ENCODE measurements around the gene TAF11L12.
"Not testable (repeated sequence)": the region's sequence is repeated elsewhere in the genome, so short reads cannot be mapped to it uniquely, and the experiment has no call there.

The TAF11L12 gene
- total RNA-seq, result 0 reads per million in 9 experiments

- H3K4me1 Mint-ChIP-seq (ENCODE audit: low read depth in 2 of 2); H3K36me3 Mint-ChIP-seq (ENCODE audit: insufficient read depth); H3K27ac Mint-ChIP-seq; ATAC-seq (replicated peaks); H3K27me3 Mint-ChIP-seq; H3K4me3 Mint-ChIP-seq; DNase-seq: not testable (repeated sequence)
- peaks cover 9 to 20% of the 10 kb centered on the region in 2 donors for H3K9me3 Mint-ChIP-seq
Measured at GRCh38 chr5:17610092-17610491, at the start of gene TAF11L12. Gene TAF11L12, plus strand, starts transcription at chr5:17610392.

DNA sequence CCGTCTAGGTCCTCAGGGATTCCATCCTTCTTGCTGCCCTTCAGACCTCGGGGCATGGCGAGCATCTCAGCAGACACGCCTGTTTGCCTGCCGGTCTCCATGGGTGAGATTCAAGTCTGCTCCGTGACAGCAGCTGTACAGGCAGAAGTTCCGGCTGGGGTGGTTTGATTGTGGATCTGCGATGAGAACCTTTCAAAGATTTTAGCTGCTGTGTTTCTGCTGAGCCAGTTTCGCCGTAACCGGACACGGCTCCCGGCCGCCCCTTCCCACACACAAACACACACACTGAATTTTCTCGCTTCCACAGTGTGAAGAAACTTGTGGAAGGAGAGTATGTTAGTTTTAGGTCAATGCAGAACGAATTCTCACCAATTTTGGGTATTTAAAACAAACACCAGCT is 24.5 kb upstream of the TAF11L12 start, which contains the start of gene TAF11L7:
Gene TAF11L7, minus strand, starts transcription at position 101 of the 400 bp plus-strand sequence.
- ATAC-seq (replicated peaks); H3K27ac Mint-ChIP-seq; DNase-seq; H3K27me3 Mint-ChIP-seq; H3K36me3 Mint-ChIP-seq (ENCODE audit: insufficient read depth); H3K9me3 Mint-ChIP-seq; H3K4me1 Mint-ChIP-seq (ENCODE audit: low read depth in 2 of 2); H3K4me3 Mint-ChIP-seq: not testable (repeated sequence)

GRCh38 chr5:17590860-17591259 is 19.3 kb upstream of the TAF11L12 start, which contains the start of gene TAF11L8:
Gene TAF11L8, minus strand, starts transcription at chr5:17590960.
- not testable (repeated sequence) for H3K4me1 Mint-ChIP-seq (ENCODE audit: low read depth in 2 of 2); H3K9me3 Mint-ChIP-seq; H3K27me3 Mint-ChIP-seq; H3K36me3 Mint-ChIP-seq (ENCODE audit: insufficient read depth); DNase-seq; ATAC-seq (replicated peaks); H3K27ac Mint-ChIP-seq; H3K4me3 Mint-ChIP-seq

GRCh38 chr5:17594255-17594654 is 15.9 kb upstream of the TAF11L12 start, which contains the start of gene TAF11L9:
Gene TAF11L9, minus strand, starts transcription at chr5:17594394.
- H3K4me3 Mint-ChIP-seq; H3K4me1 Mint-ChIP-seq (ENCODE audit: low read depth in 2 of 2); ATAC-seq (replicated peaks); H3K27ac Mint-ChIP-seq; H3K36me3 Mint-ChIP-seq (ENCODE audit: insufficient read depth); DNase-seq; H3K27me3 Mint-ChIP-seq; H3K9me3 Mint-ChIP-seq: not testable (repeated sequence)

- H3K4me3 Mint-ChIP-seq; DNase-seq; H3K36me3 Mint-ChIP-seq (ENCODE audit: insufficient read depth); H3K27ac Mint-ChIP-seq; H3K9me3 Mint-ChIP-seq; H3K4me1 Mint-ChIP-seq (ENCODE audit: low read depth in 2 of 2); ATAC-seq (replicated peaks); H3K27me3 Mint-ChIP-seq: not testable (repeated sequence)
Measured at GRCh38 chr5:17597728-17598127, 12.5 kb upstream of the TAF11L12 start, which contains the start of gene TAF11L10. Gene TAF11L10, minus strand, starts transcription at chr5:17597828.

- H3K27me3 Mint-ChIP-seq; H3K4me1 Mint-ChIP-seq (ENCODE audit: low read depth in 2 of 2); ATAC-seq (replicated peaks); H3K27ac Mint-ChIP-seq; H3K4me3 Mint-ChIP-seq; H3K36me3 Mint-ChIP-seq (ENCODE audit: insufficient read depth); DNase-seq: not testable (repeated sequence)
- H3K9me3 Mint-ChIP-seq, result peaks cover 7 to 20% of the 10 kb centered on the region in 2 donors
Measured at GRCh38 chr5:17603880-17604279, 6.3 kb upstream of the TAF11L12 start, which contains the start of gene TAF11L11. Gene TAF11L11, plus strand, starts transcription at chr5:17604183.

DNA sequence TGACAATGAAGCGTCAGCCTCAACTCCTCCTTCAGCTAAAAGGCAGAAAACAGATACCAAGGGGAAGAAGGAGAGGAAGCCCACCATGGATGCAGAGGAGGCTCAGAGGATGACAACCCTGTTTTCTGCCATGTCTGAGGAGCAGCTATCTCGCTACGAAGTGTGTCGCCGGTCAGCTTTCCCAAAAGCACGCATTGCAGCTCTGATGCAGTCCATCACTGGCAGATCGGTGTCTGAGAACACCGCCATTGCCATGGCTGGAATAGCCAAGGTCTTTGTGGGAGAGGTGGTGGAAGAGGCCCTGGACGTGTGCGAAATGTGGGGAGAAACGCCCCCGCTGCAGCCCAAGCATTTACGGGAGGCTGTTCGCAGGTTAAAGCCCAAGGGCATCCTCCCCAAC is 5.2 kb upstream of the TAF11L12 start:
- Mint-ChIP-seq H3K4me1 (ENCODE audit: low read depth in 2 of 2) (no peaks in the 10 kb centered on the region), H3K36me3 (ENCODE audit: insufficient read depth) (no peaks in the 10 kb centered on the region), H3K27ac (no peak overlapping the region), H3K9me3 (peaks cover 7 to 20% of the 10 kb centered on the region in 2 donors), H3K27me3 (no peaks in the 10 kb centered on the region), H3K4me3 (no peak overlapping the region)
- ATAC-seq (replicated peaks) (no peak), DNase-seq (no peak)

DNA sequence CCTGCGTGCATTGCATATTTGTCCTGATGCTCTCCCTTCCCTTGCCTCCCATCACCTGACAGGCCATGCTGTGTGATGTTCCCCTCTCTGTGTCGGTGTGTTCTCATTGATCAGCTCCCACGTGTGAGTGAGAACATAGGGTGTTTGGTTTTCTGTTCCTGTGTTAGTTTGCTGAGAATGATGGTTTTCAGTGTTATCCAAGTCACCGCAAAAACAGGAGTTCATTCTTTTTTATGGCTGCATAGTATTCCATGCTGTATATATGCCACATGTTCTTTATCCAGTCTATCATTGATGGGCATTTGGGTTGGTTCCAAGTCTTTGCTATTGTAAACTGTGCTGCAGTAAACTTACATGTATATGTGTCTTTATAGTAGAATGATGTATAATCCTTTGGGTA is 2.7 kb upstream of the TAF11L12 start:
- H3K27ac Mint-ChIP-seq; H3K27me3 Mint-ChIP-seq; H3K4me1 Mint-ChIP-seq (ENCODE audit: low read depth in 2 of 2); H3K4me3 Mint-ChIP-seq; DNase-seq; ATAC-seq (replicated peaks); H3K36me3 Mint-ChIP-seq (ENCODE audit: insufficient read depth): not testable (repeated sequence)
- peaks cover 11 to 27% of the 10 kb centered on the region in 2 donors for H3K9me3 Mint-ChIP-seq

GRCh38 chr5:17614872-17615605 is 4.8 kb downstream of the TAF11L12 start:
- Mint-ChIP-seq H3K9me3 (peaks cover 10 to 25% of the 10 kb centered on the region in 2 donors), H3K4me1 (ENCODE audit: low read depth in 2 of 2) (no peaks in the 10 kb centered on the region), H3K36me3 (ENCODE audit: insufficient read depth) (no peaks in the 10 kb centered on the region), H3K27me3 (no peaks in the 10 kb centered on the region), H3K4me3 (no peak overlapping the region), H3K27ac (no peak overlapping the region)
- DNase-seq, result no peak
- ATAC-seq (replicated peaks), result no peak

- no peak for ATAC-seq (replicated peaks)
- no peak for DNase-seq
- Mint-ChIP-seq H3K27me3 (no peaks in the 10 kb centered on the region), H3K36me3 (ENCODE audit: insufficient read depth) (no peaks in the 10 kb centered on the region), H3K4me1 (ENCODE audit: low read depth in 2 of 2) (no peaks in the 10 kb centered on the region), H3K27ac (no peak overlapping the region), H3K4me3 (no peak overlapping the region), H3K9me3 (peaks cover 4 to 32% of the 10 kb centered on the region in 2 donors)
Measured at GRCh38 chr5:17619354-17619753, 9.2 kb downstream of the TAF11L12 start.

DNA sequence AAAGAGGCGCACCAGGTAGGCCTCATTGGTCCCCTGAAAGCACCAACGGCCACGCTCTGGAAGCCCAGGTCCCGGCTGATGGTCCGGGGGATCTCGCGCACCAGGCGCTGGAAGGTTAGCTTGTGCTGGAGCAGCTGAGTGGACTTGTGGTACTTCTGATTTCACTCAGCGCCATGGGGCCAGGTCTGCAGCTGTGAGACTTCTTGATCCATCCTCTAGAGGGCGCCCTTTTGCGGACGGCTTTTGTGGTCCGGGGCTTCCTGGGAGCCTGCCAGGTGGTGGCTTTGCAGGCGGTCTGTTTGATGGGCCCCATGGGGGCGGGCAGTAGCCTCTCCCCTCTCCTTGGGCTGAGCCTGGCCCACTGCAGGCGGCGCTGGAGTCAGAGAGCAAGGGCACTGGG is 10.4 kb downstream of the TAF11L12 start:
- H3K4me3 Mint-ChIP-seq, result no peak overlapping the region
- H3K9me3 Mint-ChIP-seq, result peaks cover 4 to 32% of the 10 kb centered on the region in 2 donors
- ATAC-seq (replicated peaks), result no peak
- no peaks in the 10 kb centered on the region for H3K27me3 Mint-ChIP-seq
- DNase-seq, result no peak
- H3K4me1 Mint-ChIP-seq (ENCODE audit: low read depth in 2 of 2), result no peaks in the 10 kb centered on the region
- H3K36me3 Mint-ChIP-seq (ENCODE audit: insufficient read depth), result no peaks in the 10 kb centered on the region
- no peak overlapping the region for H3K27ac Mint-ChIP-seq

DNA sequence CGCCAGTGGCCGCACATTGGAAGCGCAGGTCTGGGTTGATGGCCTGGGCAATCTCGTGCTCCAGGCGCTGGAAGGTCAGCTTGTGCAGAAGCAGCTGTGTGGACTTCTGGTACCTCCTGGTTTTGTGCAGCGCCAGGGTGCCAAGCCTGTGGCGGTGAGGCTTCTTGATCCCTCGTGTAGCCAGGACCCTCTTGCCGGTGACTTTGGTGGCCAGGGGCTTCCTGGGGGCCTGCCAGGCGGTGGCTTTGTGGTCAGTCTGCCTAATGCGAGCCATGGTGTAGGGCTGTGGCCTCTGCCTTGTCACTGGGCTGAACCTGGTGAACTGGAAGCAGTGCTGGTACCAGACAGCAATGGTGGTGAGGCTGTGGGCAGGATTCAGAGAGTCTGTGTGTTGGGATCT is 15.5 kb downstream of the TAF11L12 start:
- Mint-ChIP-seq H3K4me3 (no peak overlapping the region), H3K36me3 (ENCODE audit: insufficient read depth) (no peaks in the 10 kb centered on the region), H3K9me3 (peaks cover 4 to 14% of the 10 kb centered on the region in 2 donors), H3K27ac (no peak overlapping the region), H3K4me1 (ENCODE audit: low read depth in 2 of 2) (no peaks in the 10 kb centered on the region), H3K27me3 (no peaks in the 10 kb centered on the region)
- no peak for ATAC-seq (replicated peaks)
- DNase-seq, result no peak

GRCh38 chr5:17631788-17632187 is 21.6 kb downstream of the TAF11L12 start, which contains the start of gene TAF11L13:
Gene TAF11L13, plus strand, starts transcription at chr5:17632088.
- H3K27ac Mint-ChIP-seq; H3K36me3 Mint-ChIP-seq (ENCODE audit: insufficient read depth); H3K4me3 Mint-ChIP-seq; H3K27me3 Mint-ChIP-seq; H3K4me1 Mint-ChIP-seq (ENCODE audit: low read depth in 2 of 2); DNase-seq; ATAC-seq (replicated peaks): not testable (repeated sequence)
- peaks cover 8 to 12% of the 10 kb centered on the region in 2 donors for H3K9me3 Mint-ChIP-seq

DNA sequence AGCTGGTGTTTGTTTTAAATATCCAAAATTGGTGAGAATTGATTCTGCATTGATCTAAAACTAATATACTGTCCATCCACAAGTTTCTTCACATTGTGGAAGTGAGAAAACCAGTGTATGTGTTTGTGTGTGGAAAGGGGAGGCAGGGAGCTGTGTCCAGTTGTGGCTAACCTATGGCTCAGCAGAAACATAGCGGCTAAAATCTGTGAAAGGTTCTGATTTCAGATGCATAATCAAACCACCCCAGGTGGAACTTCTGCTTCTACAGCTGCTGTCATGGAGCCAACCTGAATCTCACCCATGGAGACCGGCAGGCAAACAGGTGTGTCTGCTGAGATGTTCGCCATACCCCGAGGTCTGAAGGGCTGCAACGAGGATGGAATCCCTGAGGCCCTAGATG is 24.0 kb downstream of the TAF11L12 start, which contains the start of gene TAF11L14:
Gene TAF11L14, plus strand, starts transcription at position 301 of the 400 bp plus-strand sequence.
- Mint-ChIP-seq H3K4me1 (ENCODE audit: low read depth in 2 of 2) (no peaks in the 10 kb centered on the region), H3K27me3 (no peaks in the 10 kb centered on the region), H3K9me3 (peaks cover 8% of the 10 kb centered on the region in 2 donors), H3K36me3 (ENCODE audit: insufficient read depth) (no peaks in the 10 kb centered on the region), H3K4me3 (no peak within 1 kb of the TSS), H3K27ac (no peak within 1 kb of the TSS)
- ATAC-seq (replicated peaks), result no peak
- DNase-seq, result no peak

All from effector memory CD8-positive, alpha-beta T cell (primary cell).